GM19240 (cell line): Measurements from ENCODE around the gene ETFB.

Experiments
- DNase-seq: peaks from one replicate; pipeline ENCODE4 v3.0.0; 2011; ENCODE audit warnings: low spot score; ENCODE audit not compliant: insufficient read length

ETFB gene

GRCh38 chr19:51295382-51296126 lies 70.6 kb downstream of the ETFB start:
- DNase-seq = no peak
